DND-41 (cell line): Measurements from ENCODE around the gene PSMC1.

Experiments
- ATAC-seq: fragments of 200-7000 bp; cut with Tn5 transposase; 3 replicates; pipeline ENCODE4 v1.9.1; 2021; ENCODE audit warnings: low read depth; ENCODE audit not compliant: insufficient read depth
- DNase-seq: peaks from one replicate; pipeline ENCODE4 v3.0.0-alpha.2; 2020
- H2AFZ ChIP-seq: 2 replicates; pipeline ENCODE4 v1.6.0; 2012; ENCODE audit warnings: low read depth, low read length
- H3K27ac ChIP-seq: 2 replicates; pipeline ENCODE4 v1.5.1; 2012; ENCODE audit warnings: low read length, inconsistent platforms
- H3K27me3 ChIP-seq: fragments of 200-600 bp; sonication (generic); 2 replicates; pipeline ENCODE4 v1.6.0; 2012; ENCODE audit warnings: low read length, mild to moderate bottlenecking, inconsistent platforms; ENCODE audit not compliant: insufficient read depth, poor library complexity
- H3K36me3 ChIP-seq: 2 replicates; pipeline ENCODE4 v1.5.1; 2012; ENCODE audit warnings: low read length, inconsistent platforms; ENCODE audit not compliant: insufficient read depth
- H3K4me1 ChIP-seq: 2 replicates; pipeline ENCODE4 v1.5.1; 2012; ENCODE audit warnings: mild to moderate bottlenecking, low read length; ENCODE audit not compliant: insufficient read depth
- H3K4me2 ChIP-seq: 2 replicates; pipeline ENCODE4 v1.6.0; 2012; ENCODE audit warnings: mild to moderate bottlenecking, moderate library complexity, low read length, inconsistent platforms; ENCODE audit not compliant: insufficient read depth
- H3K4me3 ChIP-seq, 2 experiments: fragments of 200-600 bp in 1 of 2; shearing (Covaris generic) in 1 of 2; 2 replicates each; pipeline ENCODE4 v1.5.1; 2012 to 2016; ENCODE audit warnings: inconsistent platforms in 2 of 2, low read length in 2 of 2, mild to moderate bottlenecking in 2 of 2, low read depth in 1 of 2, moderate library complexity in 1 of 2
- H3K79me2 ChIP-seq: 2 replicates; pipeline ENCODE4 v1.6.0; 2012; ENCODE audit warnings: low read length, inconsistent platforms; ENCODE audit not compliant: insufficient read depth
- H3K9ac ChIP-seq: 2 replicates; pipeline ENCODE4 v1.6.0; 2012; ENCODE audit warnings: low read depth, mild to moderate bottlenecking, inconsistent platforms, low read length, moderate library complexity
- H3K9me3 ChIP-seq: 2 replicates; pipeline ENCODE4 v1.5.1; 2012; ENCODE audit warnings: low read length, moderate library complexity, mild to moderate bottlenecking, inconsistent platforms; ENCODE audit not compliant: insufficient read depth, severe bottlenecking
- H4K20me1 ChIP-seq: 2 replicates; pipeline ENCODE4 v1.6.0; 2012; ENCODE audit warnings: low read length; ENCODE audit not compliant: insufficient read depth
- CTCF ChIP-seq: IDR thresholded peaks from 2 replicates; pipeline ENCODE4 v1.5.1; 2012; ENCODE audit warnings: borderline replicate concordance, low read length, moderate library complexity, mild to moderate bottlenecking; ENCODE audit not compliant: poor library complexity, severe bottlenecking; ENCODE audit errors: extremely low read depth
- EZH2 ChIP-seq: IDR thresholded peaks from 3 replicates; pipeline ENCODE4 v1.6.1; 2012; ENCODE audit warnings: borderline replicate concordance, low read depth, mild to moderate bottlenecking, moderate library complexity, low read length, inconsistent platforms; ENCODE audit not compliant: severe bottlenecking

PSMC1 gene

GRCh38 chr14:90296641-90297040 lies 40.3 kb downstream of the PSMC1 start:
- Histone ChIP-seq H3K79me2 (no peaks in the 10 kb centered on the region), H3K4me1 (no peaks in the 10 kb centered on the region), H3K9me3 (no peaks in the 10 kb centered on the region), H3K9ac (no peak overlapping the region), H3K4me2 (no peak overlapping the region), H3K4me3 (no peak overlapping the region), H2AFZ (no peak overlapping the region), H3K36me3 (peaks cover 75% of the 10 kb centered on the region), H4K20me1 (no peaks in the 10 kb centered on the region), H3K27ac (no peak overlapping the region), H3K27me3 (no peaks in the 10 kb centered on the region)
- ATAC-seq (no peak), DNase-seq (no peak)
- TF ChIP-seq EZH2 (no peak), CTCF (no peak)

GRCh38 chr14:90297876-90298629 lies 41.7 kb downstream of the PSMC1 start:
- H2AFZ ChIP-seq, result no peak overlapping the region
- no peak overlapping the region for H3K9ac ChIP-seq
- H3K9me3 ChIP-seq, result no peaks in the 10 kb centered on the region
- no peak overlapping the region for H3K4me3 ChIP-seq
- peaks cover 76% of the 10 kb centered on the region for H3K36me3 ChIP-seq
- no peak overlapping the region for H3K27ac ChIP-seq
- no peaks in the 10 kb centered on the region for H4K20me1 ChIP-seq
- no peaks in the 10 kb centered on the region for H3K79me2 ChIP-seq
- no peak for TF ChIP-seq EZH2
- no peak for TF ChIP-seq CTCF
- no peaks in the 10 kb centered on the region for H3K4me1 ChIP-seq
- H3K4me2 ChIP-seq, result no peak overlapping the region
- H3K27me3 ChIP-seq, result no peaks in the 10 kb centered on the region
- no peak for ATAC-seq
- DNase-seq, result no peak

GRCh38 chr14:90299408-90299807 lies 43.1 kb downstream of the PSMC1 start:
- ATAC-seq, result no peak
- DNase-seq, result no peak
- no peak for TF ChIP-seq EZH2
- TF ChIP-seq CTCF, result no peak
- H4K20me1 ChIP-seq, result no peaks in the 10 kb centered on the region
- no peak overlapping the region for H3K27ac ChIP-seq
- H3K27me3 ChIP-seq, result no peaks in the 10 kb centered on the region
- H3K4me3 ChIP-seq, result no peak overlapping the region
- H2AFZ ChIP-seq, result no peak overlapping the region
- H3K79me2 ChIP-seq, result no peaks in the 10 kb centered on the region
- H3K9me3 ChIP-seq, result no peaks in the 10 kb centered on the region
- H3K4me1 ChIP-seq, result no peaks in the 10 kb centered on the region
- no peak overlapping the region for H3K9ac ChIP-seq
- H3K4me2 ChIP-seq, result no peak overlapping the region
- peaks cover 80% of the 10 kb centered on the region for H3K36me3 ChIP-seq
